H1 (cell line): ENCODE results near the gene OGDH. TPM values are rescaled to one million over a fixed set of nuclear protein-coding genes. Genes with fewer than 3 reads are reported as not detected.

Experiments used
- CTCF ChIA-PET: fragments of 300-600 bp; sonication (Branson Sonifier 250); formaldehyde crosslinking; loops from one replicate; lab custom pipeline; 2021; ENCODE audit not compliant: partially characterized antibody; lab: Charles Lee
- POLR2A ChIA-PET: fragments of 300-600 bp; sonication (Branson Sonifier 250); formaldehyde crosslinking; loops from one replicate; lab custom pipeline; 2021; ENCODE audit warnings: inconsistent platforms; ENCODE audit not compliant: partially characterized antibody; lab: Charles Lee
- DNase-seq, 2 experiments: peaks; one replicate each; pipeline versions ENCODE4 v3.0.0 to v3.0.0-alpha.2; 2010 to 2022; ENCODE audit warnings: low spot score in 2 of 2, low read depth in 1 of 2, mixed read lengths in 1 of 2
- FAIRE-seq: peaks from 2 replicates; lab custom pipeline; 2011; peaks lifted over from hg19 to GRCh38; lab: Jason Lieb, UNC
- H2AFZ ChIP-seq: 2 replicates; pipeline ENCODE4 v1.8.1; 2012; ENCODE audit warnings: low read length, inconsistent platforms
- H2AK5ac ChIP-seq: 2 replicates; pipeline ENCODE4 v1.6.1; 2013; ENCODE audit warnings: low read depth, low read length
- H2BK120ac ChIP-seq: replicated peaks from 2 replicates; pipeline ENCODE3; 2013; ENCODE audit warnings: low read depth, low read length, inconsistent platforms
- H2BK12ac ChIP-seq: 2 replicates; pipeline ENCODE4 v1.6.1; 2013; ENCODE audit warnings: low read depth, low read length
- H2BK15ac ChIP-seq: 2 replicates; pipeline ENCODE4 v1.6.1; 2013; ENCODE audit warnings: low read length
- H2BK20ac ChIP-seq: 2 replicates; pipeline ENCODE4 v1.6.1; 2013; ENCODE audit warnings: low read length
- H2BK5ac ChIP-seq: 2 replicates; pipeline ENCODE4 v1.6.1; 2013; ENCODE audit warnings: low read depth, low read length
- H3K14ac ChIP-seq: 2 replicates; pipeline ENCODE4 v1.6.1; 2013; ENCODE audit warnings: inconsistent platforms; ENCODE audit not compliant: insufficient read length
- H3K18ac ChIP-seq: 2 replicates; pipeline ENCODE4 v1.6.1; 2013; ENCODE audit warnings: low read length; ENCODE audit errors: extremely low read depth
- H3K23ac ChIP-seq: 2 replicates; pipeline ENCODE4 v1.6.1; 2013; ENCODE audit warnings: inconsistent platforms; ENCODE audit not compliant: insufficient read length
- H3K23me2 ChIP-seq: 2 replicates; pipeline ENCODE4 v1.6.1; 2013; ENCODE audit warnings: low read depth, low read length
- H3K27ac ChIP-seq: 2 replicates; pipeline ENCODE4 v1.6.1; 2011; ENCODE audit warnings: low read depth, low read length, inconsistent platforms
- H3K27me3 ChIP-seq, 4 experiments: replicated peaks in 1 of 4; 1 replicate in 1 of 4; 2 replicates in 3 of 4; pipeline versions ENCODE4 v1.6.1 to v1.8.1; 2011 to 2013; ENCODE audit warnings: low read length in 3 of 4, mild to moderate bottlenecking in 3 of 4, inconsistent platforms in 2 of 4, mixed read lengths in 2 of 4, moderate library complexity in 1 of 4; ENCODE audit not compliant: control insufficient read depth in 3 of 4, insufficient read depth in 3 of 4; ENCODE audit errors: extremely low read depth in 1 of 4
- H3K36me3 ChIP-seq, 4 experiments: 2 replicates each; pipeline versions ENCODE4 v1.6.1 to v1.8.1; 2011 to 2013; ENCODE audit warnings: mild to moderate bottlenecking in 4 of 4, low read length in 3 of 4, moderate library complexity in 2 of 4, control low read depth in 1 of 4, inconsistent platforms in 1 of 4; ENCODE audit not compliant: insufficient read depth in 4 of 4, control insufficient read depth in 2 of 4
- H3K4ac ChIP-seq: replicated peaks from 2 replicates; pipeline ENCODE3; 2013; ENCODE audit warnings: low read length, low read depth, mixed read lengths, inconsistent platforms; ENCODE audit not compliant: insufficient read length
- H3K4me1 ChIP-seq, 4 experiments: replicated peaks in 1 of 4; 1 replicate in 1 of 4; 2 replicates in 3 of 4; pipeline versions ENCODE4 v1.6.1 to v1.8.1; 2011 to 2013; ENCODE audit warnings: low read length in 3 of 4, inconsistent platforms in 2 of 4, mixed read lengths in 1 of 4; ENCODE audit not compliant: insufficient read depth in 4 of 4, control insufficient read depth in 3 of 4
- H3K4me2 ChIP-seq, 2 experiments: 2 replicates each; pipeline versions ENCODE4 v1.6.1 to v1.8.1; 2011 to 2013; ENCODE audit warnings: low read depth in 2 of 2, low read length in 2 of 2, control low read depth in 1 of 2, inconsistent platforms in 1 of 2, mild to moderate bottlenecking in 1 of 2; ENCODE audit not compliant: insufficient read depth in 1 of 2
- H3K4me3 ChIP-seq, 4 experiments: fragments of 200-600, 300-600 bp in 1 of 4; sonication (generic), shearing (Covaris generic), sonication (Bioruptor Twin) in 1 of 4; 2 replicates each; pipeline versions ENCODE4 v1.5.1 to v1.8.1; 2011 to 2016; ENCODE audit warnings: low read length in 4 of 4, low read depth in 3 of 4, control low read depth in 2 of 4, inconsistent platforms in 2 of 4, mild to moderate bottlenecking in 2 of 4, mixed read lengths in 1 of 4, moderate library complexity in 1 of 4; ENCODE audit not compliant: insufficient read depth in 2 of 4; ENCODE audit errors: extremely low read depth in 1 of 4
- H3K56ac ChIP-seq: replicated peaks from 2 replicates; pipeline ENCODE3; 2013; ENCODE audit warnings: low read depth, mild to moderate bottlenecking, mixed read lengths, low read length, inconsistent platforms; ENCODE audit not compliant: insufficient read length
- H3K79me1 ChIP-seq: 2 replicates; pipeline ENCODE4 v1.6.1; 2013; ENCODE audit warnings: low read depth, low read length, control low read depth
- H3K79me2 ChIP-seq, 2 experiments: 2 replicates each; pipeline versions ENCODE4 v1.6.1 to v1.8.1; 2012 to 2013; ENCODE audit warnings: low read length in 2 of 2, mild to moderate bottlenecking in 2 of 2, inconsistent platforms in 1 of 2; ENCODE audit not compliant: insufficient read depth in 2 of 2, control insufficient read depth in 1 of 2
- H3K9ac ChIP-seq, 4 experiments: replicated peaks in 1 of 4; 1 replicate in 1 of 4; 2 replicates in 3 of 4; pipeline versions ENCODE4 v1.6.1 to v1.8.1; 2011 to 2013; ENCODE audit warnings: low read depth in 3 of 4, low read length in 3 of 4, control low read depth in 2 of 4, mild to moderate bottlenecking in 2 of 4, moderate library complexity in 2 of 4, inconsistent platforms in 1 of 4; ENCODE audit errors: extremely low read depth in 1 of 4
- H3K9me3 ChIP-seq, 2 experiments: 2 replicates each; pipeline versions ENCODE4 v1.6.1 to v1.8.1; 2012 to 2013; ENCODE audit warnings: mild to moderate bottlenecking in 2 of 2, moderate library complexity in 2 of 2, control low read depth in 1 of 2, inconsistent platforms in 1 of 2, low read depth in 1 of 2, low read length in 1 of 2, mixed read lengths in 1 of 2; ENCODE audit not compliant: insufficient read depth in 2 of 2
- H4K20me1 ChIP-seq, 2 experiments: replicated peaks in 1 of 2; 2 replicates each; pipeline versions ENCODE3 to v1.8.1; 2011 to 2013; ENCODE audit warnings: inconsistent platforms in 2 of 2, low read length in 2 of 2, mild to moderate bottlenecking in 1 of 2; ENCODE audit not compliant: insufficient read depth in 2 of 2, control insufficient read depth in 1 of 2
- H4K5ac ChIP-seq: 2 replicates; pipeline ENCODE4 v1.6.1; 2013; ENCODE audit warnings: low read length, low read depth, mixed read lengths, inconsistent platforms; ENCODE audit not compliant: insufficient read length
- H4K8ac ChIP-seq: 2 replicates; pipeline ENCODE4 v1.8.0; 2013; ENCODE audit warnings: mild to moderate bottlenecking, moderate library complexity, low read length, inconsistent platforms; ENCODE audit not compliant: insufficient read depth; ENCODE audit errors: extremely low read depth
- H4K91ac ChIP-seq: replicated peaks from 2 replicates; pipeline ENCODE3; 2013; ENCODE audit warnings: low read length, mixed read lengths, inconsistent platforms; ENCODE audit not compliant: insufficient read length
- ASH2L ChIP-seq: fragments of 200-600, 300-600 bp; sonication (generic); IDR thresholded peaks from one replicate; pipeline ENCODE4 v1.7.1; 2017; ENCODE audit warnings: low read length
- KDM1A ChIP-seq: fragments of 200-600, 300-600 bp; sonication (generic); IDR thresholded peaks from 2 replicates; pipeline ENCODE4 v1.7.1; 2016; ENCODE audit warnings: mild to moderate bottlenecking, low read length, borderline replicate concordance
- KDM4A ChIP-seq: IDR thresholded peaks from one replicate; pipeline ENCODE4 v1.7.1; 2012; ENCODE audit warnings: low read depth, mild to moderate bottlenecking, moderate library complexity, low read length, inconsistent platforms; ENCODE audit not compliant: severe bottlenecking
- POLR2A ChIP-seq, 2 experiments: IDR thresholded peaks; 1 replicate in 1 of 2; 2 replicates in 1 of 2; pipeline ENCODE4 v1.6.1; 2011; ENCODE audit warnings: low read depth in 2 of 2, low read length in 2 of 2, mild to moderate bottlenecking in 2 of 2; ENCODE audit errors: control extremely low read depth in 1 of 2
- TAF1 ChIP-seq: IDR thresholded peaks from 2 replicates; pipeline ENCODE4 v1.6.1; 2011; ENCODE audit warnings: mild to moderate bottlenecking, low read depth, low read length
- TAF7 ChIP-seq: optimal IDR thresholded peaks from 2 replicates; pipeline ENCODE3; 2011; ENCODE audit warnings: low read depth, mild to moderate bottlenecking, inconsistent platforms, low read length, moderate library complexity, borderline replicate concordance
- TBP ChIP-seq: IDR thresholded peaks from 2 replicates; pipeline ENCODE4 v1.6.1; 2011; ENCODE audit warnings: low read depth, low read length, improper control_type of control experiment
- WGBS, 2 experiments: shearing (Covaris generic) in 1 of 2; methylation state at CpG; one replicate each; pipeline versions ENCODE4 v1.1.6 to v1.1.7; 2013 to 2015; ENCODE audit warnings: low lambda C conversion rate in 2 of 2, mixed read lengths in 2 of 2, inconsistent platforms in 1 of 2, low coverage in 1 of 2, missing lambda C conversion rate in 1 of 2; ENCODE audit not compliant: insufficient replicate concordance in 2 of 2, insufficient coverage in 1 of 2, insufficient read length in 1 of 2; ENCODE audit errors: extremely low coverage in 1 of 2, missing lambda C conversion rate in 1 of 2; 5-methylcytosine and 5-hydroxymethylcytosine counted together
- polyA plus RNA-seq, 7 experiments: library from polyadenylated mRNA; depleted of rRNA in 3 of 7; stranded (reverse) in 5 of 7; unstranded in 2 of 7; fragments of >200 nt in 5 of 7; fragments of 200-250 nt in 2 of 7; gene quantifications; 1 replicate in 5 of 7; 2 replicates in 1 of 7; 4 replicates in 1 of 7; pipeline versions ENCODE4 v1.2.1 to v1.2.3, GENCODE V29; 2011 to 2013; ENCODE audit warnings: missing spikeins in 2 of 7, mixed read lengths in 2 of 7
- total RNA-seq: library from RNA; stranded (reverse); fragmentation: NEBNext Ultra II Directional; extraction: Animal tissue kit (Norgen Biotek cat#: 25700); gene quantifications from 2 replicates; pipeline ENCODE4 v1.2.1, GENCODE V29; 2021
- TF ChIP-seq, protein P1 (sequence below): IDR thresholded peaks from 2 replicates; pipeline ENCODE4 v1.6.1; 2012; ENCODE audit warnings: low read length, inconsistent platforms

OGDH gene
- total and polyA plus RNA-seq, 2 of the 8 experiments (the other 6 are each of a cell fraction or from before 2014, with no cell fraction given) = 71.6 to 91.6 TPM

DNA sequence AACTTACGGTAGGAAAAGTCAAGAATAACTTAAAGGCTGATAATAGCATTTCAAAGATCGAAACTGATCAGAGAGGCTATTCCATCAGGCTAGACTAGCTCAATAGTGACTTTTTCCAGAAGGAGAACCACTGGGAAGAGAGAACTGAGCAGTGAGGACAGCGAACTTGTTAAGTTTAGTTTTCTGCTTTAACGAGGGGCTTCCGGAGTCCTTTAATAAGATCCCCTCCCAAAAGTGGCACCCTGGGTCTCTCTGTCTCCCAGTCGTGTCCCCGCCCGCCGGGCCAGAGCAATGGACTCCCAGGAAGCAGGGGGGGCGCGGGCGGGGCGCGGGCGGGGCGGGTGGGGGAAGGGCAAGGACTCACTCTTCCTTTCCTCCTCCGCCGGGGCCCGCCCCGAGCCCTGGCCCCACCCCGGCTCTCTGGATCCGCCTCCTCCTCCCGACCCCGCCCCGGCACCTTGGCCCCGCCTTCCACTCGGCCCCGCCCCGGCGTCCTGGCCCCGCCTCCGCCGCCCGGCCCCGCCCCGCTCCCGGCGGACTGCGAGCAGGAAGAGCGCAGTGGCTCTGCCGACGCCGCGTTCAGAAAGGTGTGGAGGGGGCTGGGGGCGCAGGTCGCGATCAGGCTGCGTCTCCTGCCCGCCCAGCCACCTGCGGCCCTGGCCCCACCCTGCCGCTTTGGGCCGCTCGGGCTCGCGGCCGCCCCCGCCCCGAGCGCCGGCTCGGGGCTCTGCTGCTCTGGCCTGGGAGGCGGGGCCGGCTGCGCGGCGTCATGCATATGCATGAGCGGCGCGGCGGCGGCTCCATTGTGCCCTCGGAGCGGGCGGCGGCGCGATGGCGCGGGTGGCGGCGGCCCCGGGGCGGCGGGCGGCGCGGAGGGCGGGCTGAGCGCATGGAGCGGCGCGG, 141.9 kb downstream of the OGDH start, which contains the start of gene ZMIZ2:
TSS of gene ZMIZ2 (plus strand) at position 803 of the 903 bp plus-strand sequence. CDS start 7,403 bp downstream, outside the sequence.
- Histone ChIP-seq H3K18ac (no peak within 1 kb of the TSS; the same call in 1 of the 2 replicates), H3K23ac (no peak within 1 kb of the TSS), H3K79me1 (peaks cover 12% of the 10 kb centered on the region), H2BK20ac (no peak within 1 kb of the TSS), H3K79me2 (peaks cover 8 to 41% of the 10 kb centered on the region in 2 experiments), H2BK5ac (no peak within 1 kb of the TSS; the same call in 1 of the 2 replicates), H2AK5ac (peak within 1 kb of the TSS; percentile 10; the same call in 1 of the 2 replicates), H4K20me1 (peaks cover 11 to 12% of the 10 kb centered on the region in 2 experiments), H2BK15ac (no peak within 1 kb of the TSS; the same call in 1 of the 2 replicates), H3K4me3 (peak within 1 kb of the TSS; percentile 63 to 98 (median 91)), H3K4me1 (peaks cover 0 to 26% (median 11%) of the 10 kb centered on the region in 4 experiments; a peak in 6 of 7 replicates), H4K91ac (no peak within 1 kb of the TSS), H3K27ac (peak within 1 kb of the TSS; percentile 83; the same call in 1 of the 2 replicates), H3K27me3 (no peaks in the 10 kb centered on the region), H3K4me2 (peak within 1 kb of the TSS; percentile 98 to 99), H3K23me2 (peaks cover 7% of the 10 kb centered on the region), H2AFZ (peak within 1 kb of the TSS; percentile 74), H3K9me3 (no peaks in the 10 kb centered on the region), H3K14ac (no peak within 1 kb of the TSS), H3K36me3 (0 out of 8 replicates have a peak, but pooled peaks cover 0 to 5% (median 0%) of the 10 kb centered on the region in 4 experiments), H2BK120ac (no peak within 1 kb of the TSS), H2BK12ac (no peak within 1 kb of the TSS), H3K9ac (peak within 1 kb of the TSS; percentile 76 to 95 (median 82)), H3K56ac (peak within 1 kb of the TSS; percentile 84), H4K8ac (peak within 1 kb of the TSS; percentile 69; the same call in 1 of the 2 replicates), H3K4ac (no peak within 1 kb of the TSS), H4K5ac (no peak within 1 kb of the TSS)
- WGBS, 2 experiments = 12% methylated on average over 11 of the region's 92 CpGs; no CpG with 5 or more reads in 1 of the 2 experiments
- DNase-seq = peak; percentile 38 to 98
- FAIRE-seq = no peak
- POLR2A ChIA-PET = interaction anchor here (0.7 to 4.8 kb wide), 12 partner anchors 10 to 141 kb away, joined by 3 to 34 read pairs (median 7); partner anchors contain the start of genes H2AZ2, OGDH and PPIA
- CTCF ChIA-PET = interaction anchor here (1.1 to 1.6 kb wide), 2 partner anchors 10 to 18 kb away, joined by 3 to 6 read pairs; no protein-coding TSS in a partner anchor
- TF ChIP-seq POLR2A (IDR thresholded peaks at IDR 0.05; ENCODE audit: control extremely low read depth in 1 of 2, low read depth in 2 of 2, low read length in 2 of 2) = peak; percentile 0 to 33; a peak in 2 of 3 replicates
- peak; percentile 41 for TF ChIP-seq ASH2L
- peak; percentile 56 for TF ChIP-seq TAF7
- peak; percentile 72 for TF ChIP-seq KDM4A
- TF ChIP-seq, protein P1, sequence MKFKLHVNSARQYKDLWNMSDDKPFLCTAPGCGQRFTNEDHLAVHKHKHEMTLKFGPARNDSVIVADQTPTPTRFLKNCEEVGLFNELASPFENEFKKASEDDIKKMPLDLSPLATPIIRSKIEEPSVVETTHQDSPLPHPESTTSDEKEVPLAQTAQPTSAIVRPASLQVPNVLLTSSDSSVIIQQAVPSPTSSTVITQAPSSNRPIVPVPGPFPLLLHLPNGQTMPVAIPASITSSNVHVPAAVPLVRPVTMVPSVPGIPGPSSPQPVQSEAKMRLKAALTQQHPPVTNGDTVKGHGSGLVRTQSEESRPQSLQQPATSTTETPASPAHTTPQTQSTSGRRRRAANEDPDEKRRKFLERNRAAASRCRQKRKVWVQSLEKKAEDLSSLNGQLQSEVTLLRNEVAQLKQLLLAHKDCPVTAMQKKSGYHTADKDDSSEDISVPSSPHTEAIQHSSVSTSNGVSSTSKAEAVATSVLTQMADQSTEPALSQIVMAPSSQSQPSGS = no peak
- TF ChIP-seq KDM1A = no peak
- peak; percentile 72 for TF ChIP-seq TAF1
- TF ChIP-seq TBP = 0 out of 2 replicates have a peak, but pooled peaks have one; percentile 33
